Effector CD8-positive, alpha-beta T cell (primary cell): ENCODE data around the gene RXRB.

Experiments
- DNase-seq: peaks from one replicate; lab custom pipeline; 2025; lab: John Stamatoyannopoulos, UW

The RXRB gene

DNA sequence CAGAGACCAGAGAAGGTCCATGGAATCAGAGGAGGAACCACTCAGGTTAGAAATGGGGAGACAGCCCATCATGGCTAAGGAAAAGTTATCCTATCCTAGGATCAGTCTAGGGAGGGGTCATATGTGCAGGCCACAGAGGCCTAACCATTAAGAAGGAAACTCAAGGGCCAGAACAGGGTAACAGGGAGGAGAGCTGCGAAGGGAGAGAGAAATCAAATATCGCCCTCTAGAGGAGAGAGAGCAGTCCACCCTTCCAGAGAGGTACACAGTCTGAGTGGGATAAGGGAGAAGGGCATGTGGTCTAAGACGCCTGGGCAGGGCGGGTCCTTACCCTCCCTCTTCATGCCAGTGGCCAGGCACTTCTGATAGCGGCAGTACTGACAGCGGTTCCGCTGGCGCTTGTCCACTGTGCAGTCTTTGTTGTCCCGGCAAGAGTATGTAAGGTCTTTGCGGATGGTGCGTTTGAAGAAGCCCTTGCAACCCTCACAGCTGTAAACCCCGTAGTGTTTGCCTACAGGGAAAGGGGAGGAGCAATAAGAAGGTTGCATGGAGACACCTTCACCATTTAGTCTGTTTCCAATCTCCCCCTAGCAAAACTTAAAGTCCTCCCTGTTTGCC, 2.9 kb downstream of the RXRB start:
- no peak for DNase-seq

DNA sequence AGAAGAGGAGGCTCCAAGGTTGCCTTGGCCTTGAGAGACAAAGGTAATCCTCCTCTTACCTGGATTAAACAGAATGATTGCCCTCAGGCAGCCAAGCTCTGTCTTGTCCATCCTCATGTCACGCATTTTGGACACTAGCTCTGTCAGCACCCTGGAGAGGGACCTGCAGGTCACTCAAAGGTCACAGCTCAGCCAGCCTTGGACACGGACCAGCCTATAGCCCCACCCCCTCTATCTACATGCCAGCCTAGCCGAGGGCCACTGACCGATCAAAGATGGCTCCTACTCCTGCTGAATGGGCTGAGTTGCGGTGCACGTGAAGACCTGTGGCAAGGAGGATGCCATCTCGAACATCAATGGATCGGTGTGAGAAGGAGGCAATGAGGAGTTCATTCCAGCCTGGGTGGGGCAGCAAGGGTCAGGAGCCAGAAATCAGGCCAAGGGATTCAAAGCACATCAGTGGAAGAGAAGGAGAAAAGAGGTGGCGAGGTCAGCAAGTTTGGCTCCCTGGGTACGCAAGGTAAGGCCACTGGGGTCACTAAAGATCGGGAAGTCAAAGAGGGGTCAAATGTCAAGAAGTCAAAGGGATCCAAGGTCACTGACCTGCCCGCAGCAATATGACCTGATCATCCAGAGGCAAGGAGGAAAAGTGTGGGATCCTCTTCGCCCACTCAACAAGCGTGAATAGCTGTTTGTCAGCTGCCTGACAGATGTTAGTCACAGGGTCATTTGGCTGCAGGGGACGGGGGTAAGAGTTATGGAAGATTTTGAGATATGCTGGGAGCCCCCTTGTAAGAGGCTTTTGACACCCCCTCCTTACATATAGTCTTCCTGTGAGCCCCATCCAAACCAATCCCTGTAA, 4.9 kb downstream of the RXRB start:
- DNase-seq = no peak

DNA sequence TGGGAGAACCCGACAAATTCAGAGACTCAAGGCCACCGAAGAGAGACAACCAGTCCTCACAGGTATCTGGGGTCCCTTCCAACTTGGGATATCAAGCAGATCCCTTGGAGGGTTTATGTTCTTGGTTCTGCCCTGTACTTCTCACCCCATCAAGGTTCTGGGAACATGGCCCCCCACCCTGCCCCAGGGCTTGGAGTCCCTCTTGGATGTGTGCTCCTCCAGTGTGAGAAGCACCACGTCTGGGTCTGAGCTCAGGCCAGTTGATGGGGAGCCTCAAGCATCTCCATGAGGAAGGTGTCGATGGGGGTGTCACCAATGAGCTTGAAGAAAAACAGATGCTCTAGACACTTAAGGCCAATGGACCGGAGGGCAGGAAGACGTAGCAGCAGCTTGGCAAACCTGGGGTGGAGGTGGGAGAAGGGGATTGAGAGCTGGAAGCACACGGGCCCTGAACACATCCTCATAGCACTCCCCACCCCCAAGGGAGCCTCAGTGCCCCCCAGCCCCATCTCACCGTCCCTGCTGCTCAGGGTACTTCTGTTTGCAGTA, 6.0 kb downstream of the RXRB start:
- no peak for DNase-seq

DNA sequence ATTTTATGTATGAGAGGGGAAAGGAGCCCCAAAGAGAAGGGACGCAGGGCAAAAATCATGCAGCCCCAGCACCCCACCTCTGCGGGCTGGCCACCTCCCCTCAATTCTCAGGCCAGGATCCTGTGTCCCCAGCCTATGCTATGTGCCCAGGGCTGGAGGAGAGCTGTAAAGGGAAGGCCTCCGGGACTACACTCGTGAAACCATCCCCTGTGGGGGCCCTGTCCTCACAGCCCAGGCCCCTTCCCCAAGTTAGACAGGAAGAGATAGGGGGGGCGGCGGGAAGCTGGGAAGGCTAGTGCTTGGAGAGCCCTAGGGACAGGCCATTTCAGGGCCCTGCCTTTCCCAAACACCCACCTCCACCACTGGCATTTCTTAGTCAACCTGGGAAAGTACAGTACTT, 6.8 kb downstream of the RXRB start:
- no peak for DNase-seq

DNA sequence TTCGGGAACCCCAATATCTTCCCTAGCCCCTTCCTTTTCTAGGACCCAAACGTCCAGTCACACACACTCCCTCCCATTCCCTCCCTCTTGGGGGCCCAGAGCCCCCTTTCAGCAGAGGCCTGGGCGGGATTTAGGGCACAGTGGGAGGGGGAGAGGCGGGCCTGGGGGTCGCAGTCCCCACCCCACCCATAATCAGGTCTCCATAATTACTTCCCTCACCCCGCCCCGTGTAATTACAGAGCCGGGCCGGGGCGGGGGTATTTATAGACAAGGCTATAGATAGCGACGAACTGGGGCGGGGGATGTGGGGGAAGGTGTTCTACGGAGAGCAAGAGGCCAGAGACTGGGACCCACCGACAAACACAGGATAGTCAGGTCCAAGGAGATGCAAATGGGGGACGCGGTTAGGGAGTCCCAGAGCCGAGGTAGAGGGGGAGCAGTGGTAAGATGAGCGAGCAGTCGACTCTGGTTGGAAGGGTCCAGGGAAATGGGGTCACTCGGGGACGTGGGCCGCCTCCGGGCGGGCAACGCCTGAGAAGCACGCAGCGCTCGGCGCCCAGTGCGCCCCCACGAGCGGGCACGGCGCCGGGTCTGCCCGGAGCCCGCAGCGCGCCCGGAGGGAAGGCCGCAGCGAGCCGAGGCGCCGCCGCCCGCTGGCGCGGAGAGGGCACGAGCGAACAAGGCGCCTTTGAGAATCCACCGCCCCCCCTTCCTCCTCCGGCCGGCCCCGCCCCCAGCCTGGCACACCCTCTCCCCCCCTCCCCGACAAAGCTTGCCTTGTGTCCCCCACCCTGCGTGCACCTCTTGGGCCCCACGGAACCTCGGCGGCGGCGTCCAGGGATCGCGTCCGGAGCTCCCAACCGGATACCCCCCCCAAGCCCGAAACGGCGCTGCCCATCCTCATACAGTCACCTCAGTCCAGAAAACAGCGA, 7.5 kb downstream of the RXRB start:
- no peak for DNase-seq

DNA sequence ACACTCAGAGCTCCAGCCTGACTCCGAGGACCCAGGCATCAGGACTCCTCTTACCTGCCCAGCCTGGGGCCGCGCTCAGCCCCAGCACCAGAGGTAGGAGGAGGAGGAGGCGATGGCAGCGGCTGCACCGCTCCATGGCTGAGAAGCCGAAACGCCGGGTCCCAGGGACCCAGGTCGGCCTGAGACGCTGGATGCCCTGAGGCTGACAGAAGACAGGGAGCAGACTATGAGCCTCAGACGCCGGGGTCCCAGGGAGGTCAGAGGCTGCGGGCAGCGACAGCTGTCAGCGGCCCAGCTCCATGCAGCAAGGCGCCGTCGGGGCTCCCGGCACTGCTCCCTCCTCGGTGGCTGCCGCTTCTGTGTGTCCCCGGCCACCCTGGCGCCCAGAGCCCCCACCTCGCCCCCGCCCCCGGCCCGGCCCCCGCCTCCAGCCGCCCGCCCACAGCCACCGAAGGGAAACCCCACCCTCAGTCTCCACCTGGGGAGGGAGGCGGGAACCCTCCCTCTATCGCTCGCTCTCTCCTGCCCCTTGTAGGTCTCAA, 8.3 kb downstream of the RXRB start, which contains the start of gene COL11A2:
COL11A2 (minus strand) TSS at position 363 of the 542 bp plus-strand sequence; CDS start at position 136, 227 bp downstream.
- peak; percentile 28 for DNase-seq

DNA sequence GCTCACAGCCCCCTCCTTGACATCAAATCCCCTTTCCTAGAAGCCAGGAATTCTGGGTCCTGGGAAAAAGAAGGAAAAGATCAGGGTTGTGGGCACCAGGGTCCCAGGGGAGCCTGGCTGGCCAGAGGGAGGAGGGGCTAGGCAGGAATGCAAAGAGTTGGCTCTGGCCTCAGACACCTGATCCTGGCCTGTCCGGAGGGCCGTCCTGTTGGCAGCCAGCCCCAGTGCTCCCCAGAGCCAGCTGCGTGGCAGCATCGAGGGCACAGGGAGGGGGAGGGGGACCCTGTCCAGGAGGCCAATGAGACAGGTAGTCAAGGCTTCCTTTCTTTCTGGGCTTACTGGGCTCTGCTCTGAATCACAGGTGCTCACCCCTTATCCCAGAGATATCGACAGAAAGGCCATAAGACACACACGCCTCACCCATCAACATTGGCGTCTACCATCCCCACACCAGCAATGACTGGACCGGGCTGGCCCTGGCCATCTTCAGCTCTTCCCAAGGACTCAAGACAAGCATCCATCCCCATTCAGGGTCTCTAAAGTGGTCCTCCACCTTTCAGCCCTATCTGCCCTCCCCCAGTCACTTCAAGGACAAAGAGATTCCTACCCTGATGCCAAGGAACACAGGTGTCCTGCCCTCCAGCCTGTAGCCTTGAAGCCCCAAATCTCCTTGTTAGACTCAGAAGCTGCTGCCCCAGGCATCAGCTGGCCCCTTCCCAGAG, 8.9 kb downstream of the RXRB start:
- no peak for DNase-seq

DNA sequence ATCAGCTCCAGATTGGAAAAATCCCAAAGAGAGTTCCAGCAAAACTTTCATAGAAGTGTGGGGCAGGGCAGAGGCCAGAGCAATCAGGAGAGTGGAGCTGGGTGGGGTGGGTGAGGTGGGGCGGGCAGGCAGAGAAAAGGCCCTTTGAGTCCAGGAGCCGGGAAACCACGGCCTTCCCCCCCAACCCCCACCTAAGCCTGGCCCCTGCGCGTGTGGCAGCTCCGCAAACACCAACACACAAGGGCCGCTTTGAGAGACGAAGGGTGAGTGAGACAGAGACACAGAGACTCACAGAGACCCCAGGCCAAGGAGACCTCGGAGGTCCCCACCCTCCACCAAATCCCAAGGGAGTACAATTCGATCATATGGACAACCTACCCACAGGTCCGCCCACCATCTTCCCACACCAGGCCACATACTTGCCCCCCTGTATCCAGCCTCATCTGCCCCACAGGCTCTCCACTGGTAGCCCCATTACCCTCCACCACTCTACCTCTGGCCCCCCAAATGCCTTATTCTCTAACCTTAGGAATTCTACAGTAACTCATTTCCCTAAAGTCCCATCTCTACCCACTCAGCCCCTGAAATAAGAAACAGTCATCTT, 9.9 kb downstream of the RXRB start:
- no peak for DNase-seq

DNA sequence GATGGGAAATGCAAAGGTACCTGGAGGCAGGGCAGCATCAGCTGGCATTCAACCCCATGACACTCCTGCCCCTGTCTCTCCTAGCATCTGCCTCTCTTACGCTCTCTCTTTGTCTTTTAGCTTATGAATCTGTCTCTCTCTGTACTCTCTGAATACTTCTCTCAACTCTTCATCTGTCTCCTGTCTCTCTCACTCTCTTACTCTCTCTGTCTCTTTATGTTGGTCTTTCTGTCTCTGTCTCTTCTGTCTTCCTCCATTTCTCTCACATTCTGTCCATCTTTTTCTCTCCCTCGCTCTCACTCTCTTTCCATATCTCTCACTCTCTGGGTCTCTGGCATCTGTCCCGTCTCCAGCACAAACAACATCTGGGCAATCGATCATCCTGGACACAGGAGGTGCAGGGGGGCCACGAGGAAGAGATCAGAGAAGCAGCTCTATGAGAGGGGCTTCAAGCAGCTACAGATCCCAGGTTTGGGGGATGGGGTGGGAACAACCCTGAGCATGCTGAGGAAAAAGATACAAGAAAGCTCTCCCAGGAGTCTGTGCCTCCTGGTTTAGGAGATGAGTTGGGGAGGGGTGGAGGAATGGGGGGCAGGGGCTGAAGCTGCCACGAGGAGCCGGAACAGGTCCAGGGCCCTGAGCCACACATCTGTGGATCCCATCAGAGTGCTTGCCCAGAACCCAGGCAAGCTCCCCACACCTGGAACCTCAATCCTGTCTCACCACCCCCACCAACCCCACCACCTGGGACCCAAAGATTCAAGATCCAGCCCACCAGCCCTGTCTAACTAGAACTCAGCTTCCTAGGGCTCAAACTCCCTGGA, 10.6 kb downstream of the RXRB start:
- DNase-seq = no peak

DNA sequence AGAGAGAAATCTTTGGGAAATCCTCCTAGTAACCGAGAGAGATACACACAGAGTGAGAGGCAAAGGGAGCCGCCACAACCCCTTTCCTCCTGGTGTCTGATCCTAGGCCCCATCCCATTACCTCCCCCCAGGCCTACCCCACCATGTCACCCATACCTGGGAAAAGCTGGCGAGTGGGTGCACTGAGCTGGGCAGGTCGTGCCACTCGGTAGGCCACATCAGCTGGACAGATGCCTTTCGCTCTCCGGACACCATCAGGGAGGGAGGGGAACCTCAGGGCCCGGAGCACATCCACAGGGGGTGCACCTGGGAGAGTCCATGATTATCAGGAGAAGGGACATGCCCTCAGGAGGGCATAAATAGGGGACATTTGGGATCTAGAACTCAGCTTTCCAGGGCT, 11.3 kb downstream of the RXRB start:
- no peak for DNase-seq

DNA sequence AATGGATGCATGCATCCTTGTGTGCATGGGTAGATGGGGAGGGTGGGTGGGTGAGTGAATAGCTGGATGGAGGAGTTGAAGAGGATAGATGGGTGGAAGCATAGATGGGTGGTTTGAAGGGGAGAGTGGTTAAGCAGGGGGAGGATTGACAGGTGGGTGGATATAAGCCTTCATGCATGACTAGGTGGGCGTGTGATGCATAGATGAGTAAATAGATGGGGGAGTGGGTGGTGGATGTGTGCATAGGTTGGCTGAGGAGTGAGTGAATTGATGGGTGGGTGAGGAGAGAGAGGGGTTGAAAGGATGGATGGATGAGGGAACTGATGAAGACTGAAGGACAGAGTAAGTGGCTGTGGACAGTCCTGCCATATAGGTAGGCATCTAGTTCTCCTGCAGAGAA, 12.7 kb downstream of the RXRB start:
- no peak for DNase-seq

DNA sequence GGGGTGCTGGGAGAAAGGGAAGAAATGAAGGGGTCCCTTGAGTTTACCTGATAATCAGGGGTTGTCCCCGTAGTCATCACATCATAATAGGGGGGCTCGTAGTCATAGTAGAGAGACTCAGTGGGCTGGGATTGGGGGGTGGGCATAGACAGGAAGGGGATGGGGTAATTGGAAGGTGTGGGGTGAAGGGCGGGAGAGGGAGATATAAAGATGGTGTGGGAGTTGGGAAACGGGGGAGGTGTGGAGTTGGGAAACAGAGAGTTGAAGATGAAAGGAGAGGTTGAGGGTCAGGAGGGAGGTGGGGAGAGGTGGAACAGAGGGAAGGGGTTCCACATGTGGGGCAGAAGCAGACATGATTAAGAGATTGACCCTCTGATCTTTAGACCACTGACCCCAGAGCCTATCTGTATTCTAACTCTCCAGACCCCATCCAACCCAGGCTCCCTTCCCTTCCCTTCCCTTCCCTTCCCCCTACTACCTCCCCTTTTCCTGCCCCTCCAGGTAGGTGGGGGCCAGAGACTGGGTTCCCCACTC, 14.7 kb downstream of the RXRB start:
- DNase-seq = no peak

DNA sequence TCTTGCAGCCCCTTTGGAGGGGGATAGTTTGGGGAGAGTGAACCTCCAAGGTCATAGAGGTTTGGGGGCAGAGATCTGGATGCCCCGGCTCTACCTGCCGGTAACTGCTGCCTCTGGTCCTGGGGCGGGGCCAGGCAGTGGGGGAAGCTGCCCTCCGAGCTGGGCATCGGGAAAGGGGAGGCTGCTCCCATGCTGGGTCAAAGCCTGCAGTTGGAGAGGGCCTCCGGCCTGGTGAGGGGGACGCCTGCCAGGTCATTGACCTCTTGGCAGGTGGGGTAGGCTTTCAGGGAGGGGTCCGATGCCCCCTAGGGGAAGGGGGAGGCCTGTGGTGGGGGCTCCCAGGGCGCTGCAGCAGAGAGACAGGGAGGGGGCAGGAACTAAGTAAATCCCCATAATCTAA, 15.3 kb downstream of the RXRB start:
- no peak for DNase-seq

DNA sequence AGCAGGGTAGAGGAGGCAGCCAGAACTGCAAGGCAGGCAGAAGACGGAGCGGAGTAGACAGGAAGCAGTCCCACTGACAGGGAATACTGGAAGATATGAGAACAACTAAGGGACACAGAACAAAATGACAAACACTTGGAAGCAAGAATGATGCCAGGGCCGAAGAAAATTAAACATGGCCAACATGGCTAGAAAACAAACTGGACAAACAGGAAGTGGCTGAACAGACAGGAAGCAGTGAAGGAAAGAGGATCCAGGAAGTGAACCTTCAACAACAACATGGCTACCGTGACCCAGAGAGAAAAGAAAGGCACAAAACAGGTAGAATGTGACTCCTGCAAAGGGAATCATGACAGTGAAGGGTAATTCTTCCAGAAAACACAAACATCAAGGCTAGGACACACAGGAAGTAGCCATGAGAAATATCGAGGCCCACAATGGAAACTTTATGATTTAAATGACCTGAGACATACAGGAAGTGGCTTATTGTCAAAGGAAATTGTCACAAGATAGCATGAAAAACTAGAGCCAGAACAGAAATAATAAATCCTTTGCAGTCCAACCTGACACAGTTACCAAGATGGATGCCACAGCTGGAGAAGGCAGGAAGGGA, 17.3 kb downstream of the RXRB start:
- DNase-seq = no peak

DNA sequence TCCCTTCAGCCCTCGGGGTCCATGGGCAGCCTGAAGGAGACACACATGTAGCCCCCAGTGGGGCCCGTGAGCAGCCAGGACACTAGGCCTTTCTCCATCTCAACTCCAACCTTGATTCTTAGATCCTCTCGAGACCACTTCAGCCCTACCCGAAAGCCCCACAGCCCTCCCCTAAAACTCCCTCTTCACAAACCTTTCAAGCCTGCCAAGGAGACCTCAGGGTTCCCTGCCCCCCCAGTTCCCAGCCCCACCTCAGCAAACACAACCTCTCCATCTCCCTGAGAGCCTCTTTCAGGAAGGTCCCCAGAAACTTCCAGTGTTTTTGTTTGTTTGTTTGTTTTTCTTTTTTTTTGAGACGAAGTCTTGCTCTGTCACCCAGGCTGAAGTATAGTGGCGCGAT, 19.3 kb downstream of the RXRB start:
- DNase-seq = no peak

DNA sequence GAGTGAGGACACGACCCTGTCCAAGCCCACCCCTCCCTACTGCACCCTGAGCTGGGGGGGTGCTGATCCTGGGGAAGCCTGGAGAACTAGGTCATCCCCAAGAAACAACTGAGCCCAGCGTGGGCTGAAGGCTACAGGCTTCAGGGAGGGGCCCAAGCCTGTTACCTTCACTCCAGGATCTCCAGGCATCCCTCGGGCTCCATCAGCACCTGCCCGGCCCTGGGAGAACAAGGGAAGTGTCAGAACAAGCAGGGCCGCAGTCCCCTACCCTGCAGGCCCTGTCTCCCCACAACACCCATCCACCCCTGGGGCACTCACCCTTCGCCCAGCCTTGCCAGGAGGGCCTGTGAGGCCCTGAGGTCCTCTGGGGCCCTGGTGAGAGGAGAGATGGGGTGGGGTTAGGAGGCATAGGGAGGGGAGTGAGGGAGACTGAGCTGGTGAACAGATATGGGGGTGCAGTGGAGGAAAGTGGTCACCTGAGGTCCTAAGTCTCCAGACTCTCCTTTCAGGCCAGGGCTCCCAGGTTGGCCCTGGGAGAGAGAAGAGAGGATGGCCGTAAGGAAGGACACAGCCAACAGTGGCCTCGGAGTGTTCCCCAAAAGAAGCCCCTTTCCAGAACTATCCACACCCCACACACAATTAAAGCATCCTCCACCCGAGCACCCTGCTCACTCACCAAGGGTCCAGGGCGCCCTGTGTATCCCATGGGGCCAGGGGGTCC, 21.6 kb downstream of the RXRB start:
- DNase-seq = no peak

DNA sequence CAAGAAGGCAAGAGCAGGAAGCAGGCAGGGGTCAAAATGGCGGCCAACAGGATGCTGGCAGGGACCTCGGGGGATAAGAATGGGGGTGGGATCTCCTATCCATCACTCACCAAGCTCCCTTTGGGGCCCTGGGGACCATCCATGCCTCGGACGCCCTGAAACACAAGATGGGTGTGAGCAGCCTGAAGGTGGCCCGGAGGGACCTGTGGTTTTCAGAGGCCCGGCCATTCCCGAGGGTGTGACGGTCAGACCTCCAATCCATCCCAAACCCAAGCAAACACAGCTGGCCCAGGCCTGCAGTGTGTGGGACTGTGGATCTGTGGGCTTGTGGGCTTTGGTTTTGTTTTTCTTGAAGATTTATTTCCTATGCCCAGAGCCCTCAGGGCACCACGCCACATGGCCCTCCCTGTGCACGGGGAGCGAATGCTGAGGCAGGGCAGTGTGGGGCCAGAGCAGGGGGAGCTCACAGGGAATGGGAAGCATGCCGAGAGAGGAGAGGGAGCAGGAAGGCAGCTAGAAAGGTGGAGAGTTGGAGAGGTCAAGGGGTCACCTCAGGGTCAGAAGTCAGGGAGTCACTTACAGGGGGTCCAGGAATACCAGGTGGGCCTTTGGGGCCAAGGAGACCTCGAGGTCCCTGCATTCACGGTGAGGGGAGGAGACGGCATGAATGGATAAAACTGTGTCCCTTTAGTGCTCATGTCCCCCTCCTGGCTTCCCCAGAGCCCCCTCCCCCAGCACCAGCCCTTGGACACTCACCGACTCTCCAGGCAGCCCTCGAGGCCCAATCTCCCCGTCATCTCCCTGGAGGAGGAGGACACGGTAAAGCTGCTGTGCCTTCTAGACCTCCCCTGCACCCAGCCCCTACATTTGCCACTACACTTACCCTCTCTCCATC, 22.7 kb downstream of the RXRB start:
- DNase-seq = no peak
